Nephron (organoid): ENCODE measurements around the gene GUCA1A.
A peak's percentile ranks its signal among the peaks of the same experiment; 100 is the strongest.
"Not testable (repeated sequence)": the region's sequence is repeated elsewhere in the genome, so short reads cannot be mapped to it uniquely, and the experiment has no call there.

Experiments
- H3K27ac Mint-ChIP-seq, 3 experiments: 2 replicates each; pipeline ENCODE4 v1.8.0; 2020; ENCODE audit warnings: mixed read lengths in 3 of 3, mild to moderate bottlenecking in 2 of 3, moderate library complexity in 1 of 3
- H3K27me3 Mint-ChIP-seq: 2 replicates; pipeline ENCODE4 v1.8.0; 2021; ENCODE audit warnings: low read depth, mild to moderate bottlenecking, moderate library complexity, mixed read lengths
- H3K36me3 Mint-ChIP-seq: 2 replicates; pipeline ENCODE4 v1.8.0; 2020; ENCODE audit warnings: low read depth, mixed read lengths
- H3K4me1 Mint-ChIP-seq: 2 replicates; pipeline ENCODE4 v1.8.0; 2020; ENCODE audit warnings: mixed read lengths
- H3K4me3 Mint-ChIP-seq, 3 experiments: 2 replicates each; pipeline ENCODE4 v1.8.0; 2020; ENCODE audit warnings: mild to moderate bottlenecking in 3 of 3, mixed read lengths in 3 of 3, moderate library complexity in 2 of 3
- H3K9me3 Mint-ChIP-seq: 2 replicates; pipeline ENCODE4 v1.8.0; 2020; ENCODE audit warnings: mixed read lengths
- CTCF ChIP-seq, 3 experiments: fragments of 200-600 bp; sonication (generic); IDR thresholded peaks; one replicate each; pipeline ENCODE4 v1.5.0; 2021; ENCODE audit warnings: antibody characterized with exemption in 3 of 3; ENCODE audit not compliant: unreplicated experiment in 3 of 3

GUCA1A gene

GRCh38 chr6:42182101-42182500, 8.9 kb downstream of the GUCA1A start:
- Mint-ChIP-seq H3K4me3 (peak overlapping the region in 1 of 3 experiments; percentile 2), H3K4me1 (peaks cover 9% of the 10 kb centered on the region), H3K27ac (no peak overlapping the region), H3K36me3 (no peaks in the 10 kb centered on the region), H3K9me3 (no peaks in the 10 kb centered on the region), H3K27me3 (peaks cover 4% of the 10 kb centered on the region)
- TF ChIP-seq CTCF (IDR thresholded peaks at IDR 0.05; ENCODE audit: unreplicated experiment in 3 of 3) = no peak

DNA sequence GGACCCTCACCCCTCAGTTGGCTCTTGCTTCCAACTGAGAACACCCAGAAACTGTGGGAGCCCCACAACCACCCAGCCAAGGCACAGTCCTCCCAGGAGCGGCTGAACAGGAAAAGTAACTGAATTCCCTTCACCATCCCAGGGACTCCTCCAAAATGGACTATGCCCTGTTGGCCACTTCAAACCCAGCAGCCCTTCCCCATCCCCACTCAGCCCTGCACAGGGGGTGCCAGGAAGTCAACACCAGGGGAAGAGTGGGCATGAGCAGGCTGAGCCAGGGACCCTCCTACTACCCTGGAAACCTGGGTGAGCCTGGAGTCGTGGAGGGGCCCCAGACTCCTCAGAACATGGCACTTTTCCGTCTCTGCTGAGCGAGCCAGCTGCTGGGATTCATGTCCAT, 11.3 kb downstream of the GUCA1A start:
- H3K9me3 Mint-ChIP-seq = no peaks in the 10 kb centered on the region
- H3K4me3 Mint-ChIP-seq = no peak overlapping the region
- H3K4me1 Mint-ChIP-seq = peaks cover 9% of the 10 kb centered on the region
- H3K27me3 Mint-ChIP-seq = no peaks in the 10 kb centered on the region
- TF ChIP-seq CTCF (IDR thresholded peaks at IDR 0.05; ENCODE audit: unreplicated experiment in 3 of 3) = no peak
- no peak overlapping the region for H3K27ac Mint-ChIP-seq
- no peaks in the 10 kb centered on the region for H3K36me3 Mint-ChIP-seq

GRCh38 chr6:42185597-42185996, 12.4 kb downstream of the GUCA1A start:
- H3K4me1 Mint-ChIP-seq = peaks cover 11% of the 10 kb centered on the region
- no peaks in the 10 kb centered on the region for H3K36me3 Mint-ChIP-seq
- H3K9me3 Mint-ChIP-seq = no peaks in the 10 kb centered on the region
- H3K27ac Mint-ChIP-seq = peak overlapping the region; percentile 15 to 51 (median 33)
- no peak overlapping the region for H3K4me3 Mint-ChIP-seq
- no peak for TF ChIP-seq CTCF (IDR thresholded peaks at IDR 0.05; ENCODE audit: unreplicated experiment in 3 of 3)
- no peaks in the 10 kb centered on the region for H3K27me3 Mint-ChIP-seq

GRCh38 chr6:42188406-42188805, 15.2 kb downstream of the GUCA1A start:
- TF ChIP-seq CTCF (IDR thresholded peaks at IDR 0.05; ENCODE audit: unreplicated experiment in 3 of 3) = no peak

DNA sequence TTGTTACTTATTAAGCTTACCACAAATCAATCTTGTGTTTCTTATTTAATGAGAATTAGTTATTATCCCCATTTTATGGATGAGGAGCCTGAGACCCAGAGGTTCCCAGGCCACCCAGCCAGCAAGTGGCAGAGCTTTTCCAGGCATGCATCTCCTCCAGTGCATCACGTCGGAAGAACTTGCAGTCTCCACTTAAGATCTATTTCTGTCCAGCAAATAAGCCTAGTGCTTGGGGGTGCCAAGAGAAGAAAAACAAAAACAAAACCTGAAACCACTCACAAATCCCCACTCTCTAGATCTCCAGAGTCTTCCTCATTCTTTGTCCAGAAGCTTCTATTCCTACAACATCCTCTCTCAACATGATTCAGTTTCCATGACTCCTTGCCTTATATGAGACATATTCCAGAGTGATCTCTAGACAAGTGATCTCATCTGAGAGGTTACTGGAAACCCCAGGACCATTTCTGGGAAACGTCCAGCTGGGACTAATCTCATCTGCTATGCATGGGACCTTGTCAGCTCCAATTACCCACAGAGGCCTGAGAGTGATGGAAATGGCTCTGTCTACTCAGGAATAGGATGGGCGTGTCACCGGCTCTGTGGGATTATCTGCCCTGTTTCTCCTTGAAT, 17.5 kb downstream of the GUCA1A start:
- H3K9me3 Mint-ChIP-seq = no peaks in the 10 kb centered on the region
- peak overlapping the region in 1 of 3 experiments; percentile 26 for H3K27ac Mint-ChIP-seq
- peaks cover 15% of the 10 kb centered on the region for H3K4me1 Mint-ChIP-seq
- no peak for TF ChIP-seq CTCF (IDR thresholded peaks at IDR 0.05; ENCODE audit: unreplicated experiment in 3 of 3)
- H3K27me3 Mint-ChIP-seq = no peaks in the 10 kb centered on the region
- H3K36me3 Mint-ChIP-seq = no peaks in the 10 kb centered on the region
- no peak overlapping the region for H3K4me3 Mint-ChIP-seq

More at GRCh38 chr6:42188406-42188805, 15.2 kb downstream of the GUCA1A start:
- Mint-ChIP-seq H3K4me3 (no peak overlapping the region), H3K9me3 (no peaks in the 10 kb centered on the region), H3K27me3 (no peaks in the 10 kb centered on the region), H3K36me3 (no peaks in the 10 kb centered on the region), H3K27ac (no peak overlapping the region), H3K4me1 (peaks cover 19% of the 10 kb centered on the region)

DNA sequence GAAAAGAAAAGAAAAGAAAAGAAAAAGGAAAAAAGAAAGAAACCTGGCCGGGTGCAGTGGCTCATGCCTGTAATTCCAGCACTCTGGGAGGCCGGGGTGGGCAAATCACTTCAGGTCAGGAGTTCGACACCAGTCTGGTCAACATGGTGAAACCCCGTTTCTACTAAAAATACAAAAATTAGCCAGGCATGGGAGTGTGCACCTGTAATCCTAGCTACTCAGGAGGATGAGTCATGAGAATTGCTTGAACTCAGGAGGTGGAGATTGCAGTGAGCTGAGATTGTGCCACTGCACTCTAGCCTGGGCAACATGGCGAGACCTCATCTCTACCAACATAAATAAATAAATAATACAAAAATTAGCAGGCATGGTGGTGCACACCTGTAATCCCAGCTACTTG, 19.2 kb downstream of the GUCA1A start:
- not testable (repeated sequence) for H3K9me3 Mint-ChIP-seq, H3K4me1 Mint-ChIP-seq, H3K27me3 Mint-ChIP-seq, H3K27ac Mint-ChIP-seq, H3K4me3 Mint-ChIP-seq, H3K36me3 Mint-ChIP-seq
